HepG2 (cell line): Measurements from ENCODE around the gene GPR6. TPM values are rescaled to one million over a fixed set of nuclear protein-coding genes. Genes with fewer than 3 reads are reported as not detected.

ENCODE experiments used
- ATAC-seq: fragments of 200-7000 bp; cut with Tn5 transposase; 3 replicates; pipeline ENCODE4 v1.9.1; 2020; ENCODE audit warnings: mild to moderate bottlenecking, moderate library complexity
- BruUV-seq: library from RNA; stranded (reverse); fragments of 400-500 nt; replicated peaks from 2 replicates; lab custom pipeline; 2021; lab: Mats Ljungman, UMichigan
- CTCF ChIA-PET: fragments of 300-600 bp; formaldehyde crosslinking; extraction: SDS; loops from one replicate; lab custom pipeline; 2021; ENCODE audit warnings: low total read pairs, inconsistent platforms, low intra/inter-chr PET ratio; lab: Yijun Ruan, JAX
- POLR2A ChIA-PET: fragments of 350-600 bp; sonication (Branson Sonifier 250); formaldehyde crosslinking; loops from one replicate; lab custom pipeline; 2020; ENCODE audit warnings: antibody characterized with exemption, inconsistent platforms; lab: Yijun Ruan, JAX
- DNase-seq: peaks from one replicate; pipeline ENCODE4 v3.0.0-alpha.2; 2015; ENCODE audit warnings: low spot score
- FAIRE-seq: peaks from 3 replicates; lab custom pipeline; 2011; peaks lifted over from hg19 to GRCh38; lab: Jason Lieb, UNC
- H2AFZ ChIP-seq: one replicate; pipeline ENCODE4 v1.6.1; 2011; ENCODE audit warnings: low read length, inconsistent platforms
- H3K27ac ChIP-seq: fragments of 300-600 bp; 3 replicates; pipeline ENCODE4 v1.8.0; 2011; ENCODE audit warnings: mixed run types, mild to moderate bottlenecking, mixed read lengths, low read length, inconsistent platforms; ENCODE audit not compliant: insufficient read depth; ENCODE audit errors: extremely low read length
- H3K27me3 ChIP-seq, 2 experiments: fragments of 200-600 bp in 1 of 2; 2 replicates in 1 of 2; 3 replicates in 1 of 2; pipeline versions ENCODE4 v1.6.0 to v1.8.0; 2011; ENCODE audit warnings: low read length in 2 of 2, mild to moderate bottlenecking in 2 of 2, moderate library complexity in 2 of 2, inconsistent platforms in 1 of 2; ENCODE audit not compliant: insufficient read depth in 2 of 2, control insufficient read depth in 1 of 2
- H3K36me3 ChIP-seq, 2 experiments: fragments of 200-600 bp in 1 of 2; replicated peaks in 1 of 2; 2 replicates in 1 of 2; 3 replicates in 1 of 2; pipeline versions ENCODE4 v1.5.1 to v1.8.0; 2011; ENCODE audit warnings: low read length in 2 of 2, inconsistent platforms in 1 of 2; ENCODE audit not compliant: insufficient read depth in 2 of 2, control insufficient read depth in 1 of 2
- H3K4me1 ChIP-seq: 2 replicates; pipeline ENCODE4 v1.5.1; 2012; ENCODE audit warnings: low read length, inconsistent platforms; ENCODE audit not compliant: insufficient read depth
- H3K4me2 ChIP-seq: 2 replicates; pipeline ENCODE4 v1.6.0; 2011; ENCODE audit warnings: low read depth, low read length, inconsistent platforms
- H3K4me3 ChIP-seq, 3 experiments: fragments of 200-600 bp in 1 of 3; sonication (generic), shearing (Covaris generic) in 1 of 3; replicated peaks in 1 of 3; 2 replicates each; pipeline ENCODE4 v1.5.1; 2011 to 2016; ENCODE audit warnings: low read length in 3 of 3, inconsistent platforms in 2 of 3, low read depth in 2 of 3, mild to moderate bottlenecking in 2 of 3, control low read depth in 1 of 3, mixed read lengths in 1 of 3; ENCODE audit not compliant: insufficient read depth in 1 of 3
- H3K79me2 ChIP-seq: one replicate; pipeline ENCODE4 v1.6.1; 2011; ENCODE audit warnings: low read length, inconsistent platforms; ENCODE audit not compliant: insufficient read depth
- H3K9ac ChIP-seq: 2 replicates; pipeline ENCODE4 v1.6.0; 2011; ENCODE audit warnings: mild to moderate bottlenecking, low read depth, low read length, inconsistent platforms; ENCODE audit not compliant: insufficient read depth
- H3K9me3 ChIP-seq: 2 replicates; pipeline ENCODE4 v1.5.1; 2012; ENCODE audit warnings: mild to moderate bottlenecking, low read length
- H4K20me1 ChIP-seq: 2 replicates; pipeline ENCODE4 v1.6.0; 2011; ENCODE audit warnings: inconsistent platforms, mild to moderate bottlenecking, low read length, moderate library complexity; ENCODE audit not compliant: insufficient read depth
- BHLHE40 ChIP-seq: IDR thresholded peaks from 2 replicates; pipeline ENCODE4 v1.6.1; 2011; ENCODE audit warnings: low read length, improper control_type of control experiment
- FOXK1 ChIP-seq: sonication (generic); formaldehyde crosslinking; IDR thresholded peaks from 2 replicates; pipeline ENCODE4 v1.4.0; 2020; ENCODE audit warnings: low read depth, missing genetic modification reagents, borderline replicate concordance
- MLXIP ChIP-seq: sonication (generic); formaldehyde crosslinking; IDR thresholded peaks from 2 replicates; pipeline ENCODE4 v1.9.0; 2021; ENCODE audit warnings: missing genetic modification reagents, borderline replicate concordance
- TCF7 ChIP-seq: sonication (generic); IDR thresholded peaks from 2 replicates; pipeline ENCODE4 v1.6.1; 2016; ENCODE audit warnings: antibody characterized with exemption, low read depth
- ZHX1 ChIP-seq: sonication (generic); formaldehyde crosslinking; IDR thresholded peaks from 2 replicates; pipeline ENCODE4 v1.8.1; 2022; ENCODE audit warnings: low read depth, mild to moderate bottlenecking, missing genetic modification reagents
- ZSCAN21 ChIP-seq: sonication (generic); formaldehyde crosslinking; IDR thresholded peaks from 2 replicates; pipeline ENCODE4 v1.8.0; 2022; ENCODE audit warnings: mild to moderate bottlenecking, missing genetic modification reagents, moderate library complexity, borderline replicate concordance
- WGBS: methylation state at CpG from one replicate; pipeline ENCODE4 v1.1.6; 2017; ENCODE audit warnings: low lambda C conversion rate; 5-methylcytosine and 5-hydroxymethylcytosine counted together
- in situ Hi-C: cut with HindIII; loops from 2 replicates; pipeline ENCODE4 v1.10.0; 2017; ENCODE audit warnings: low pct_unique_long_range_greater_than_20kb; ENCODE audit not compliant: extremely low pct_ligation_motif_present
- intact Hi-C: fragments of 100-400 bp; cut with micrococcal nuclease; formaldehyde crosslinking; loops from one replicate; pipeline ENCODE4 v1.10.0; 2022; ENCODE audit not compliant: unreplicated experiment
- polyA plus RNA-seq, 8 experiments: library from polyadenylated mRNA; depleted of rRNA in 3 of 8; stranded (reverse) in 7 of 8; unstranded in 1 of 8; fragments of >200 nt; fragmentation: Illumina TruSeq in 4 of 8; extraction: Trizol in 4 of 8; gene quantifications; 2 replicates each; pipeline versions ENCODE4 v1.2.1 to v1.2.3, GENCODE V29; 2011 to 2016; ENCODE audit warnings: low read depth in 4 of 8, missing spikeins in 1 of 8, mixed read lengths in 1 of 8; ENCODE audit not compliant: insufficient read depth in 1 of 8
- total RNA-seq, 5 experiments: library from RNA; depleted of rRNA; stranded (reverse); fragments of >200 nt; fragmentation: Illumina TruSeq; extraction: Trizol; gene quantifications; 2 replicates each; pipeline ENCODE4 v1.2.3, GENCODE V29; 2016; ENCODE audit warnings: low read depth in 1 of 5

Gene GPR6
- total and polyA plus RNA-seq, 2 of the 13 experiments (the other 11 are each of a cell fraction or from before 2014, with no cell fraction given): not detected

DNA sequence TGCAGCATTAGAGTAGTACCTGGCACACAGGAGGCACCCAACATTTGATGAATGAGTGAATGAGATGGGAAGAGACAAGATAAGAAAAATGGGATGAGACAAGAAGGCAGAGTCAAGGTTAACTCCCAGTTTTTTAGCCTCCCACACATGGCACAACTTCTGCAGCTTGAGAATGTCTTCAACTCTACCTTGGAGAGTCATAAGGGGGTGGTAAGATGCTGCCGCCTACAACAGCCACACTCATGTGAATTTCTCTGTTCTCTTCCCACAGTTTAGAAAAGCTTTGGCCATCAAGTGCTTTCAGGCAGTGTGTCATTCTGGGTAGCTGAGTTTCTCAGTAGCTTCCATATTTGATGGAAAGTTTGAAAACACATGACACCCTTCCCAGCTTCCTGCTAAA lies 19.5 kb upstream of the GPR6 start:
- Histone ChIP-seq H3K9ac (no peak overlapping the region), H3K36me3 (no peaks in the 10 kb centered on the region), H3K27ac (no peak overlapping the region), H2AFZ (no peak overlapping the region), H3K27me3 (no peaks in the 10 kb centered on the region), H4K20me1 (no peaks in the 10 kb centered on the region; the same call in 1 of the 2 replicates), H3K79me2 (no peaks in the 10 kb centered on the region), H3K9me3 (no peaks in the 10 kb centered on the region), H3K4me2 (no peak overlapping the region), H3K4me3 (no peak overlapping the region), H3K4me1 (no peaks in the 10 kb centered on the region)
- no peak for TF ChIP-seq FOXK1 (CRISPR knock-in tag)
- 15% methylated on average over 1 of the region's 1 CpG for WGBS
- ChIA-PET POLR2A (no interaction called here), CTCF (no interaction called here)
- FAIRE-seq (no peak), ATAC-seq (no peak), DNase-seq (no peak)
- intact Hi-C loops: no loop called here
- in situ Hi-C loops: no loop called here
- no TSS peak for BruUV-seq

DNA sequence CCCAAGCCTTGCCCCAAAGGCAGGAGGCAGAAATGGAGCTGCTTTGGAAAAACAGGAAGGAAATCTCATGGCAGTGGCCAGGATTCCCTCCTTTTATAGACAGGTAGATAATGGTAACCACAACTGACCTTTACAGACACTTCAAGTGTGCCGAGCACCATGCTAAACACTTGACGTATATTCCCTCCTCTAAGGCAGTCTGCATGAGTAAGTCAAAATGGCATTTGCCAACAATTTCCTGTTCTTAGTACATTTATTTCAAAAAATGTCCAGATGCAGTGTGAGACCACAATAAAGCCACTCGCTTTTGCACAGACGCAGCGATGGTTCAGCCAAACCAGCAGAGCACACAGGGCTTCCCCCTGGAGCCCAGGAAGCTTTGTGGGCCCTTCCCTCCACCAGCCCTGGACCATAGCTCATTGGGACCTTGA lies 16.5 kb upstream of the GPR6 start:
- Histone ChIP-seq H2AFZ (no peak overlapping the region), H3K4me2 (no peak overlapping the region), H3K27ac (no peak overlapping the region), H3K9me3 (no peaks in the 10 kb centered on the region), H4K20me1 (no peaks in the 10 kb centered on the region), H3K27me3 (no peaks in the 10 kb centered on the region), H3K36me3 (no peaks in the 10 kb centered on the region), H3K79me2 (no peaks in the 10 kb centered on the region), H3K9ac (no peak overlapping the region), H3K4me1 (no peaks in the 10 kb centered on the region), H3K4me3 (no peak overlapping the region)
- intact Hi-C loops: no loop called here
- WGBS: 27% methylated on average over 2 of the region's 5 CpGs
- no peak for TF ChIP-seq BHLHE40
- no peak for TF ChIP-seq ZHX1 (CRISPR knock-in tag)
- TF ChIP-seq MLXIP (CRISPR knock-in tag): no peak
- TF ChIP-seq TCF7: no peak
- no peak for TF ChIP-seq ZSCAN21 (CRISPR knock-in tag)
- POLR2A ChIA-PET: no interaction called here
- in situ Hi-C loops: no loop called here
- DNase-seq (no peak), ATAC-seq (no peak), FAIRE-seq (no peak)
- CTCF ChIA-PET: no interaction called here
- no TSS peak for BruUV-seq
